H9 (cell line): ENCODE measurements around the gene SOX21. TPM values are rescaled to one million over a fixed set of nuclear protein-coding genes. Genes with fewer than 3 reads are reported as not detected.
"Not testable (repeated sequence)": the region's sequence is repeated elsewhere in the genome, so short reads cannot be mapped to it uniquely, and the experiment has no call there.

Experiments used
- DNase-seq: peaks from one replicate; pipeline ENCODE4 v3.0.0-alpha.2; 2017
- H2AFZ ChIP-seq: one replicate; pipeline ENCODE4 v1.6.1; 2013; ENCODE audit warnings: mild to moderate bottlenecking, low read length, control low read depth, moderate library complexity
- H2AK5ac ChIP-seq: 2 replicates; pipeline ENCODE4 v1.6.1; 2013; ENCODE audit warnings: low read length, control low read depth, mixed read lengths; ENCODE audit not compliant: insufficient read length
- H2BK120ac ChIP-seq: one replicate; pipeline ENCODE4 v1.6.1; 2013; ENCODE audit warnings: low read depth, mild to moderate bottlenecking, low read length, control low read depth, inconsistent platforms; ENCODE audit not compliant: poor library complexity, severe bottlenecking
- H2BK12ac ChIP-seq: 2 replicates; pipeline ENCODE4 v1.6.1; 2013; ENCODE audit warnings: low read length, control low read depth, mixed read lengths, low read depth; ENCODE audit not compliant: insufficient read length
- H2BK15ac ChIP-seq: 2 replicates; pipeline ENCODE4 v1.6.1; 2013; ENCODE audit warnings: low read depth, low read length, control low read depth
- H2BK20ac ChIP-seq: one replicate; pipeline ENCODE4 v1.6.1; 2013; ENCODE audit warnings: low read depth, mild to moderate bottlenecking, low read length, control low read depth, inconsistent platforms; ENCODE audit not compliant: poor library complexity, severe bottlenecking
- H2BK5ac ChIP-seq: 2 replicates; pipeline ENCODE4 v1.6.1; 2013; ENCODE audit warnings: low read length, control low read depth, mixed read lengths; ENCODE audit not compliant: insufficient read length
- H3K14ac ChIP-seq: 2 replicates; pipeline ENCODE4 v1.6.1; 2013; ENCODE audit warnings: low read length, control low read depth; ENCODE audit not compliant: insufficient read depth
- H3K18ac ChIP-seq: 2 replicates; pipeline ENCODE4 v1.6.1; 2013; ENCODE audit warnings: low read depth, mild to moderate bottlenecking, mixed read lengths, low read length, control low read depth; ENCODE audit not compliant: insufficient read length
- H3K23ac ChIP-seq: 2 replicates; pipeline ENCODE4 v1.6.1; 2013; ENCODE audit warnings: low read length, control low read depth, mixed read lengths, low read depth; ENCODE audit not compliant: insufficient read length
- H3K23me2 ChIP-seq: 2 replicates; pipeline ENCODE4 v1.6.1; 2013; ENCODE audit warnings: low read depth, mild to moderate bottlenecking, mixed read lengths, low read length, control low read depth; ENCODE audit not compliant: insufficient read length, poor library complexity, severe bottlenecking
- H3K27ac ChIP-seq: 2 replicates; pipeline ENCODE4 v1.5.1; 2013; ENCODE audit warnings: low read length, control low read depth, mixed read lengths, low read depth; ENCODE audit not compliant: insufficient read length
- H3K27me3 ChIP-seq: 2 replicates; pipeline ENCODE4 v1.6.1; 2013; ENCODE audit warnings: low read length, control low read depth, inconsistent platforms; ENCODE audit not compliant: insufficient read depth
- H3K4ac ChIP-seq: 2 replicates; pipeline ENCODE4 v1.6.1; 2013; ENCODE audit warnings: low read depth, mild to moderate bottlenecking, control low read depth, inconsistent platforms, low read length, moderate library complexity
- H3K4me1 ChIP-seq: 2 replicates; pipeline ENCODE4 v1.6.1; 2013; ENCODE audit warnings: low read length, control low read depth, inconsistent platforms; ENCODE audit not compliant: insufficient read depth
- H3K4me2 ChIP-seq: 2 replicates; pipeline ENCODE4 v1.6.1; 2013; ENCODE audit warnings: low read length, control low read depth, mixed read lengths; ENCODE audit not compliant: insufficient read length, insufficient read depth
- H3K56ac ChIP-seq: 2 replicates; pipeline ENCODE4 v1.6.1; 2013; ENCODE audit warnings: low read depth, mild to moderate bottlenecking, mixed read lengths, low read length, control low read depth; ENCODE audit not compliant: insufficient read length
- H3K79me1 ChIP-seq: 2 replicates; pipeline ENCODE4 v1.6.1; 2013; ENCODE audit warnings: low read depth, mild to moderate bottlenecking, moderate library complexity, low read length, control low read depth, inconsistent platforms; ENCODE audit not compliant: insufficient read depth, poor library complexity, severe bottlenecking
- H3K79me2 ChIP-seq: 2 replicates; pipeline ENCODE4 v1.6.1; 2013; ENCODE audit warnings: low read length, control low read depth, inconsistent platforms; ENCODE audit not compliant: insufficient read depth
- H3K9ac ChIP-seq: 2 replicates; pipeline ENCODE4 v1.6.1; 2013; ENCODE audit warnings: low read length, control low read depth, mixed read lengths; ENCODE audit not compliant: insufficient read length; ENCODE audit errors: extremely low read depth
- H3K9me3 ChIP-seq: one replicate; pipeline ENCODE4 v1.6.1; 2013; ENCODE audit warnings: low read depth, low read length, inconsistent platforms; ENCODE audit not compliant: control insufficient read depth
- H3T11ph ChIP-seq: one replicate; pipeline ENCODE4 v1.6.1; 2013; ENCODE audit warnings: mild to moderate bottlenecking, low read length, control low read depth, inconsistent platforms
- H4K20me1 ChIP-seq: one replicate; pipeline ENCODE4 v1.6.1; 2013; ENCODE audit not compliant: control insufficient read depth, insufficient read length, insufficient read depth
- H4K5ac ChIP-seq: 2 replicates; pipeline ENCODE4 v1.6.1; 2013; ENCODE audit warnings: low read depth, mild to moderate bottlenecking, mixed read lengths, low read length, control low read depth; ENCODE audit not compliant: insufficient read length
- H4K8ac ChIP-seq: replicated peaks from 2 replicates; pipeline ENCODE4 v1.6.1; 2013; ENCODE audit warnings: low read length, control low read depth, mixed read lengths, low read depth; ENCODE audit not compliant: insufficient read length
- H4K91ac ChIP-seq: 2 replicates; pipeline ENCODE4 v1.6.1; 2013; ENCODE audit warnings: low read depth, mild to moderate bottlenecking, moderate library complexity, mixed read lengths, low read length, control low read depth; ENCODE audit not compliant: insufficient read length
- H3K27ac Mint-ChIP-seq, 3 experiments: 2 replicates in 2 of 3; 3 replicates in 1 of 3; pipeline ENCODE4 v1.8.0; 2020 to 2021; ENCODE audit warnings: mixed read lengths in 3 of 3, mild to moderate bottlenecking in 1 of 3, moderate library complexity in 1 of 3
- H3K27me3 Mint-ChIP-seq: 2 replicates; pipeline ENCODE4 v1.8.0; 2021; ENCODE audit warnings: low read depth, mild to moderate bottlenecking, moderate library complexity, mixed read lengths
- H3K36me3 Mint-ChIP-seq, 3 experiments: 2 replicates in 2 of 3; 3 replicates in 1 of 3; pipeline ENCODE4 v1.8.0; 2020 to 2021; ENCODE audit warnings: low read depth in 3 of 3, mixed read lengths in 3 of 3; ENCODE audit not compliant: insufficient read depth in 1 of 3
- H3K4me1 Mint-ChIP-seq, 2 experiments: 2 replicates each; pipeline ENCODE4 v1.8.0; 2020; ENCODE audit warnings: mixed read lengths in 2 of 2
- H3K4me3 Mint-ChIP-seq, 2 experiments: 2 replicates in 1 of 2; 3 replicates in 1 of 2; pipeline ENCODE4 v1.8.0; 2020 to 2021; ENCODE audit warnings: mild to moderate bottlenecking in 2 of 2, mixed read lengths in 2 of 2, moderate library complexity in 1 of 2
- H3K9me3 Mint-ChIP-seq, 2 experiments: 2 replicates in 1 of 2; 3 replicates in 1 of 2; pipeline ENCODE4 v1.8.0; 2020; ENCODE audit warnings: mild to moderate bottlenecking in 2 of 2, mixed read lengths in 2 of 2, moderate library complexity in 1 of 2
- WGBS: extraction: QIAGEN DNeasy Blood & Tissue Kit; methylation state at CpG from one replicate; pipeline ENCODE4 v1.1.7; 2013; ENCODE audit warnings: missing lambda C conversion rate, low lambda C conversion rate, mixed read lengths; ENCODE audit not compliant: insufficient read length; ENCODE audit errors: extremely low coverage; 5-methylcytosine and 5-hydroxymethylcytosine counted together
- total RNA-seq: library from RNA; stranded (reverse); gene quantifications from 2 replicates; pipeline ENCODE4 v1.2.1, GENCODE V29; 2021
- TF ChIP-seq, protein P1 (sequence below): fragments of 200-600 bp; sonication (generic); conservative IDR thresholded peaks from 3 replicates; pipeline ENCODE4 v1.8.0; 2021; ENCODE audit warnings: antibody characterized with exemption, mild to moderate bottlenecking

SOX21 gene
- total RNA-seq, 1 experiment from 2014 or later = 38.4 TPM

DNA sequence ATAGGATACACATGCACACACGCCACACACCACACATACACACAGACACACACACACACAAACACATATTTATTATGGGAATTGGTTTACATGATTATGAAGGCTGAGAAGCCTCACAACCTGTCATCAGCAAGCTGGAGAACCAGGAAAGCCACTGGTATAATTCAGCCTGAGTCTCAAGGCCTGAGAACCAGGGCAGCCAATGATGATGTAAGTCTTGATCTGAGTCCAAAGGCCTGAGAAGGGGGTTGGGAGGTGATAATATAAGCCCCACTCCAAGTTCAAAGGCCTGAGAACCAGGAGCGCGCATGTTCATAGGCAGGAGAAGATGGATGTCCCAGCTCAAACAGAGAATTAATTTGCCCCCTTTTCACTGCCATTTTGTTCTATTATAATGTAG, 18.7 kb upstream of the SOX21 start:
- Mint-ChIP-seq H3K4me3 (no peak overlapping the region), H3K27me3 (no peaks in the 10 kb centered on the region), H3K36me3 (peaks cover 0 to under 1% (median 0%) of the 10 kb centered on the region in 3 experiments; a peak in 1 of 7 replicates), H3K27ac (no peak overlapping the region), H3K9me3 (no peaks in the 10 kb centered on the region; a peak in 1 of 5 replicates), H3K4me1 (no peaks in the 10 kb centered on the region)
- Histone ChIP-seq H2AK5ac (no peak overlapping the region), H3K23me2 (no peaks in the 10 kb centered on the region), H2BK20ac (no peak overlapping the region), H4K20me1 (no peaks in the 10 kb centered on the region), H3K23ac (no peak overlapping the region), H2AFZ (no peak overlapping the region), H3T11ph (no peak overlapping the region), H3K4me2 (no peak overlapping the region), H3K9ac (no peak overlapping the region), H3K9me3 (no peaks in the 10 kb centered on the region), H2BK12ac (no peak overlapping the region), H3K14ac (no peak overlapping the region), H2BK120ac (no peak overlapping the region), H3K27ac (no peak overlapping the region), H3K27me3 (no peaks in the 10 kb centered on the region), H2BK15ac (no peak overlapping the region), H3K79me1 (no peaks in the 10 kb centered on the region), H3K56ac (no peak overlapping the region), H3K18ac (no peak overlapping the region), H4K8ac (no peak overlapping the region), H4K5ac (no peak overlapping the region), H3K4ac (no peak overlapping the region), H3K79me2 (no peaks in the 10 kb centered on the region), H4K91ac (no peak overlapping the region), H3K4me1 (no peaks in the 10 kb centered on the region), H2BK5ac (no peak overlapping the region)
- TF ChIP-seq, protein P1, sequence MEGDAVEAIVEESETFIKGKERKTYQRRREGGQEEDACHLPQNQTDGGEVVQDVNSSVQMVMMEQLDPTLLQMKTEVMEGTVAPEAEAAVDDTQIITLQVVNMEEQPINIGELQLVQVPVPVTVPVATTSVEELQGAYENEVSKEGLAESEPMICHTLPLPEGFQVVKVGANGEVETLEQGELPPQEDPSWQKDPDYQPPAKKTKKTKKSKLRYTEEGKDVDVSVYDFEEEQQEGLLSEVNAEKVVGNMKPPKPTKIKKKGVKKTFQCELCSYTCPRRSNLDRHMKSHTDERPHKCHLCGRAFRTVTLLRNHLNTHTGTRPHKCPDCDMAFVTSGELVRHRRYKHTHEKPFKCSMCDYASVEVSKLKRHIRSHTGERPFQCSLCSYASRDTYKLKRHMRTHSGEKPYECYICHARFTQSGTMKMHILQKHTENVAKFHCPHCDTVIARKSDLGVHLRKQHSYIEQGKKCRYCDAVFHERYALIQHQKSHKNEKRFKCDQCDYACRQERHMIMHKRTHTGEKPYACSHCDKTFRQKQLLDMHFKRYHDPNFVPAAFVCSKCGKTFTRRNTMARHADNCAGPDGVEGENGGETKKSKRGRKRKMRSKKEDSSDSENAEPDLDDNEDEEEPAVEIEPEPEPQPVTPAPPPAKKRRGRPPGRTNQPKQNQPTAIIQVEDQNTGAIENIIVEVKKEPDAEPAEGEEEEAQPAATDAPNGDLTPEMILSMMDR = no peak
- DNase-seq = no peak
- WGBS = no CpG with 5 or more reads among the region's 3 CpGs

GRCh38 chr13:94729941-94730340, 17.6 kb upstream of the SOX21 start:
- not testable (repeated sequence) for H2BK15ac ChIP-seq, H4K20me1 ChIP-seq, H2AFZ ChIP-seq, H3T11ph ChIP-seq, H2BK12ac ChIP-seq, H4K8ac ChIP-seq, H2BK5ac ChIP-seq, H3K9me3 Mint-ChIP-seq, H3K79me1 ChIP-seq, H3K9me3 ChIP-seq, H2AK5ac ChIP-seq, H3K4me2 ChIP-seq, H3K4me3 Mint-ChIP-seq, H3K23me2 ChIP-seq, H2BK20ac ChIP-seq, H3K36me3 Mint-ChIP-seq, H3K27ac Mint-ChIP-seq, H3K27me3 Mint-ChIP-seq, H4K91ac ChIP-seq, DNase-seq, H3K56ac ChIP-seq, H3K27ac ChIP-seq, H3K14ac ChIP-seq, H3K4ac ChIP-seq, H2BK120ac ChIP-seq, H3K18ac ChIP-seq, H3K4me1 Mint-ChIP-seq, H4K5ac ChIP-seq, H3K27me3 ChIP-seq, H3K79me2 ChIP-seq, H3K23ac ChIP-seq, H3K9ac ChIP-seq, H3K4me1 ChIP-seq
- no CpG with 5 or more reads among the region's 1 CpG for WGBS
